GM18526 (cell line): ENCODE measurements around the gene BLM.

ENCODE experiments used
- POLR2A ChIP-seq: IDR thresholded peaks from 3 replicates; pipeline ENCODE4 v1.6.1; 2011; ENCODE audit not compliant: insufficient read length; ENCODE audit errors: extremely low read depth

BLM gene

DNA sequence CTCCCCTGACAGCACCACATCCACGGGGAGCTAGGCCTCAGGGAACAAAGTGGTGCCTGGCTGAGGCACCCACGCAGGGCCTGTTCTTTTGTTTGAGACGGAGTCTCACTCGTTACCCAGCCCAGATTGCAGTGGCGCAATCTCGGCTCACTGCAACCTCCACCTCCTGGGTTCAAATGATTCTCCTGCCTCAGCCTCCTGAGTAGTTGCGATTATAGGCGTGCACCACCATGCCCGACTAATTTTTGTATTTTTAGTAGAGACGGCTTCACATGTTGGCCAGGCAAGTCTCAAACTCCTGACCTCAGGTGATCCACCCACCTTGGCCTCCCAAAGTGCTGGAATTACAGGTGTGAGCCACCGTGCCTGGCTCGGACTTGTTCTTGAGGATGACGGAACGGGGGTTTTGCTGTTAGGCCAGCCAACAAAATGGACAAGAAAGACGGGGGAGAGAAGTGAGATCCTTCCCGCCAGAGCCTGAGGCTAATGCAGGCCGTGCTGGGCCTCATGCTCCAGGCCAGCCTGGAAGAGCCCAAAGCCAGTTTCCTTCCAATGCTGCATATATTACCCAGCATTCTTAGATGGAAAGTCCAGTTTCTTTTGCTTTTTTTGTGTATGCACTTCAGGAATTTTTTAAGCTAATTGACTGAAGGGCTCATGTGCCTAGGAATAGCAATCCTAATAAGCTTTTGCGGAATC is 123.2 kb downstream of the BLM start:
- TF ChIP-seq POLR2A: no peak

DNA sequence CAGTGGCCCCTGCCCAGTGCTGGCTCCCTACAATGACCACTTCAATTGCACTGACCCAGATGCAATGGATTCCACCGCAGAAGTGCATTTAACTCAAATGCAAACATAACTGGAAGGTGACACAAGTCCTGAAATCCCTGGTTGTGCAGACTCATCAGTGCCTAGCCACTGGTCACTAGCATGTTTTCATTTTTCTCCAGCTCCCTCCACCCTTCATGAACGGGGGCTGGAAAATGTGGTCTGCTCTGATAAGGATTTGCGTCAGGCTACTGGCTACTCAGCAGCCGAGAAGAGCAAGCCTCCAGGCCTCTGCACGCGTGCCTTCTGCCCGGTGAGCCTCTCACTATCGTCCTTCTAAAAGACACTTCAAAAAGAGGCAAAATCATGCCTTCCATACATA is 123.8 kb downstream of the BLM start:
- no peak for TF ChIP-seq POLR2A

DNA sequence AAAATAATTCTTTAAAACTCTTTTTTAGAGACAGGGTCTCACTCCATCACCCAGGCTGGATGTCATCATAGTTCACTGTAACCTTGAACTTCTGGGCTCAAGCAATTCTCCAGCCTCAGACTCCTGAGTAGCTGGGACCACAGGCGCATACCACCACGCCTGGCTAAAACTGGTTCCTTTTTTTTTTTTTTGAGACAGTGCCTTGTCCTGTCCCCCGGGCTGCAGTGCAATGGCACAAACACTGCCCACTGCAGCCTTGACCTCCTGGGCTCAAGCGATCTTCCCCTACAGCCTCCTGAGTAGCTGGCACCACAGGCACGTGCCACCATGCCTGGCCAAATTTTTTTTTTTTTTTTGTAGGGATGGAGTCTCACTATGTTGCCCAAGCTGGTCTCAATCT is 127.5 kb downstream of the BLM start:
- TF ChIP-seq POLR2A: no peak

DNA sequence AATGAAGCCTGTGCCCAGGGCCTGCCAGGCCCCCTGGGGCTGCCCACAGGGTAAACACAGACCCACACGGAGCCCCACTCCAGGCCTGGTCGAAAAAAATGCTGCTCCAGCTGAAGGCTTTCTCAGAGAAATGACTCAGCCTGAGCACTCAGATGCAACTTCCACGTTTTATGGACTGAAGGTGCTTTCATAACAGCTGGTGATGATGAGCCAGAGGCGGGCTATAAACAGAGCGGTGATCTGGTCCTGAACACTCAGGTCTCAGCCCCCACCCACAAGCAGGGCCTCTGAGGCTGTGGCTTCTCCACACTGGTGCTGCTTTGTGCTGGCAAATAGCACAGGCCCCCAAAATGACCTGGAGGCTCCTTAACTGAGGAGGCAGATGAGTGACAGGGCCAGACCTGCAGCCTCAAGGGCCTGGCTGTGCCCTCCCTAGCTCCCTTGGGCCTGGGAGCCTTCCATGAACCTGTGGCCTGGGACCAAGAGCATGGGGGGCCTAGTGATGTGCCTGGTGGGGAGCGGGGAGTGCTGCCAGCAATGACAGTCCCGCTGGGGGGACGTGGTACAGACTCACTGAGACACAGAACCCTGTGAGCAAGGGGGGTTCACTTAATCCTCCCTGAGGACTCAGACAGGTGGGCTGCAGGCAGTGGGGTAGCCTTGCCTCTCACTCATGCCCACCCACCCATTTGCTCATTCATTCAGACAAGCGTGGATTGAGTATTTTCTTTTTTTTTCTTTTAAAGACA is 128.2 kb downstream of the BLM start:
- TF ChIP-seq POLR2A: no peak

GRCh38 chr15:90851114-90851513 is 134.0 kb downstream of the BLM start:
- TF ChIP-seq POLR2A: no peak

DNA sequence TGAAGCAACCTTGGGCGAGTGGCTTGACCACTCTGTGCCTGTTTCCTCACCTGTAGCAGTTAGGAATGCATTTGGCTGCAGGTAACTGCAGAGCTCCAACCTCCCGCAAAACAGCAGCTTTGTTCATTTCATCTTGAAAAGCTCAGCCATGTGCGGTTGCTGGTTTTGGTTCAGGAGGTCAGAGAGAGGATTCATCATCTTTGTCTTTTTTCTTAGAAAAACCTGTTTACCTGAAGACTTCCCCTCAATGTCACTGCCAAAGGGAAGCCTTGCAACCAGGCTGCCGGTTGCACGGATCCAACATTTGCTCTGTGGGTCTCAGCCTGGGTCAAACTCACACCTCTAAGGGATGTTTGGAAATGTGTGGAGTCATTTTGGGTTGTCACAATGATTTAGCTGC is 134.8 kb downstream of the BLM start:
- no peak for TF ChIP-seq POLR2A

- TF ChIP-seq POLR2A: no peak
Measured at GRCh38 chr15:90855139-90855538, 138.0 kb downstream of the BLM start.

- no peak for TF ChIP-seq POLR2A
Measured at GRCh38 chr15:90857337-90857736, 140.2 kb downstream of the BLM start.

DNA sequence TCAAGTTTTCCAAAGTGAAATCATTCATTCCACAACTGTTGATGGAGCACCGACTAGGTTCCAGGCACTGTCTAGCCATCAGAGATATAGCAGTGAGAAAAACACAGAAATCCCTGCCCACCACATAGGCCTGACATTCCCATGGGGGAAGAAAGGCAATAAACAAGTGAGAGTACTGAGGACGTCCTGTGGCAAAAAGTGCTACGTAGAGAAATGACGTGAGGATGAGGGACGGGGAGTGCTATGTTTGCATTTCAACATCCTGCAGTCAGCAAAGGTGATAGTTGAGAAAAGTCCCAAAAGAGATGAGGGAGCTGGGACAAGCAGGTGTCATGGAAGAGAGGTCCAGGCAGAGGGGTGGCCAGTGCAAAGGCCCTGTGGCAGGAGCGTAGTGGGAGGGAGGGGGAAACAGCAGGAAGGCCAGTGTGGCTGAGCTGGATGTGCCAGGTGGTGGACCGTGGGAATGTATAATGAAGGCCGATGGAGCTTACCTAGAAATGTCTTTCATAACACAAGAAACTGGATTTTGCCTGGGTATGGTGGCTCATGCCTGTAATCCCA is 140.8 kb downstream of the BLM start:
- TF ChIP-seq POLR2A: no peak

GRCh38 chr15:90859234-90860131 is 142.3 kb downstream of the BLM start:
- no peak for TF ChIP-seq POLR2A

DNA sequence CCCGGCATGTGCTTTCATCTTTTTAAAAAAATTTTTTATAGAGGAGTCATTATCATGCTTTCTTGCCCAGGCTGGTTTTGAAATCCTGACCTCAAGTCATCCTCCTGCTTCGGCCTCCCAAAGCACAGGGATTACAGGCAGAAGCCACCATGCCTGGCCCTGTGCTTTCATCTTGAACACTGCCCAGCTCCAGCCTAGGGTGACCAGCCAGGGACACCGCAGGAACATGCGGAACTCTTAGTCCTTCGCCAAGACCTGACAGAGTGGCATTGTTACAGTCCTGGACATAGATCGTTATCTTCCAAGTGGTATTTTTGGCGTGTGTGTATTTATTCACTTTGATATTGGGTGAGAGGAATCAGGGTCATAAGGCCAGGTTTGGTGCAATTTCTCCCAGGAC is 143.3 kb downstream of the BLM start:
- TF ChIP-seq POLR2A: no peak

GRCh38 chr15:90860942-90861675 is 144.0 kb downstream of the BLM start:
- no peak for TF ChIP-seq POLR2A

GRCh38 chr15:90862487-90862886 is 145.3 kb downstream of the BLM start:
- TF ChIP-seq POLR2A: no peak

DNA sequence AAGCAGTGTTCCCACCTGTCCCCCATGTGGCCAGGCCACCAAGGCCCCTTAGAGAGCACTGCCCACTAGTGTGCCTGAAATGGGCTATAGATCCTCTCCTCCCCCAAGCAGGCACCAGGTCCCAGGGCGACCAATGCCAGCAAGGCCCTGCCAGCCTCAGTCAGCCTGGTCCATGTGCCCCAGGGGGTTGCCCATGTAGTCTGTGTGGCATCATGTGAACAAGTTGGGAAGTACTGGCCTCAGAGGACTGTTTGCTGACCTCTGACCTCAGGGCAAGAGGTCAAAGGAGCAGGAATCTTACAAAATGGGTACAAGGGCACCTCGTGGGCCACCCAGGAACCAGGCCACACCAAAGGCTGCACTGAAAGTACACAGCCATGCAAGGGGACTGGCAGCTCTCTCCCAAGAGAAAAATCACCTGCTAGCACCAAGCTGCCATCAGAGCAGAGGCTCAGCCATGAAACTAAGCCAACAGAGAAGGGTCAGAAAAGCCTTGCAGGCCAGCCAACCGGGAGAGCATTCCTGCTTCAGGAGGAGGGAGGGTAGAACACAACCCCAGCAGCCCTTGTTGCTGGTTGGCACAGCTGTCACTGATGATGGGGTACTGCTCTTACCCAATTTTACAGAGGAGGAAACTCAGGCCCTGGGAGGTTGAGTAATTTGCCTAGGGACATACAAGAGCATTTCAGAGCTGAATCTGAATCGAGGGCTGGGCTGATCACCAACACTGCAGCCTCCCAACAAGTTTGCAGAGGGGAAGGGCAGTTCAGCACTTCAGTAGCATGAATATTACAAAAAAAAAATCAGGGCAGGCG is 146.0 kb downstream of the BLM start:
- TF ChIP-seq POLR2A: no peak
